HuH-7.5 (cell line): Measurements from ENCODE around the gene CAPRIN1.

ENCODE experiments used
- DNase-seq: peaks from one replicate; pipeline ENCODE4 v3.0.0; 2011; ENCODE audit warnings: low spot score

Gene CAPRIN1

GRCh38 chr11:34145847-34146381 lies 94.4 kb downstream of the CAPRIN1 start:
- DNase-seq: no peak

DNA sequence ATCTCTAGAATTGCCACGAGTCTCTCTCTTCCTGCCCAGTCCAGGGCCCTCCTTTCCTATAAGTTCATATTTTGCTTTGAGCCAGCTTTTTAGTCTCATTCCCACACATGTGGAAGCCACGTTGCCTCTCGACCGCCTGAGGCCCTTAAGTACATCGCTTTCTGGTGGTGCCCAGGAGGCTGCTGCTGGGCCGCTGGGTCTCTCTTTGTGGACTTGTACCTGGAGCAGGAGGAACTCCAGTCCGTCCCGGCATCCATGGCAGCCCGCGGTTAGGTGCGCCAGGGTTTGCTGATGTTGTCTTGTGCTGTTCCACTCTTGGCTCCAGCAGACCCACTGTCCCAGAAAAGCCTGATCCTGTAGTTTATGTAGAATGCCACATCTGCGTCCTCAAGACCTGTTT lies 94.9 kb downstream of the CAPRIN1 start:
- no peak for DNase-seq

DNA sequence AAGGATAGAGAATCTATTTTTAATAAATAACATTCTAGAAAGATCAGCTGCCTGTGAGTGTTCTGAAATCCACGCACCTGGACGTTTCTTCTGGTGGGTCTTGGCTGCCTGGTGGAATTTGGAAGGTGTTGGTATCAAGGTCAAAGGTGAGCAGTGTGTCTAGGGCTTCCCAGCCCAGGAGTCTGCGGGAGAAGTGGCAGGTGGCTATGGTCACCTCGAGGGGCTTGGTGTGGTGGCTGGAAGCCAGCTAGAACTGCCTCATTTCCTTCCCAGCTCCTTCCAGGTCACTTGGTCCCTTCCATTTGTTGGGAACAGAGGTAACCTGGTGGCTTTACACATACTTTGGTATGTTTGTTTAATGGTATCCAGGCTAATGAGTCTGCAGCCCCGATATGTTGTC lies 95.3 kb downstream of the CAPRIN1 start:
- DNase-seq: no peak

- no peak for DNase-seq
These were observed 96.0 kb downstream of the CAPRIN1 start for GRCh38 chr11:34147581-34147980.

- no peak for DNase-seq
These were observed 97.1 kb downstream of the CAPRIN1 start for GRCh38 chr11:34148504-34149165.

DNA sequence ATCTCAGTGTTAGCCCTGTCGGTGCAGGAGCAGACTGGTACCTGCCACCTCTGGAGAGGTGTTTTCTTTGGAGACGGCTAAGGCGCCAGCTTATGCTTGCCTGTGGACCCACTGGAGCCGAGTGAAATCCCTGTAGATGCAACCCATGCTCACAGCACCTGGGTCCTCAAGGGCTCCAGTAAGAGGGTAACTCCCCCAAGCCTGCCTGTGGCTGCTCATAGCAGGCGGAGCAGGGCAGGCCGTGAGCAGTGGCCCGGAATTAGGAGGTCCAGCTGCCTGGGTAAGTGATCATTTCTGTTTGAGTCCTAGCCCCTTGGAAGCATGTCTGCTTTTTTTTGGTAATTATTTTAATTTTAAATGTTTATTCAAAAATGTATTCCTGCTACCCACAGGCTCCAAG lies 97.7 kb downstream of the CAPRIN1 start:
- no peak for DNase-seq

DNA sequence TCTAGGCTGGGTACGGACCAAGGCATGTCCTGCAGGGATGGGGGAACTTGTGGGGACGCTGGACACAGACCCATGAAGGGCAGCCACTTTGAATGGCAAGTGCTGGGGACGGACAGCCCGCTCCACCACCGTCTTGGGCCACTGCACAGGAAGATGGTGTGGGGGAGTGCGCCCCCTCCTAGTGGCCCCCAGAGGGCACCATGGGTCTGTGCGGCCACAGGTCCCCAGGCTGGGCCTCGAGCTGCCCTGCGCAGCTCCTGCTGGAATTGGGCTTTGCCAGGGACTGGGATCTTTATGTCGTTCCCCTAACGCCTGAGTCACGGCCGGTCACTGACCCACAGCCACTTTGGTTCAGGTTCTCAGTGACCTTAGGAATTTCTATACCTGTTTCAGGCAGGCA lies 98.3 kb downstream of the CAPRIN1 start:
- DNase-seq: no peak

GRCh38 chr11:34150494-34151151 lies 99.1 kb downstream of the CAPRIN1 start:
- DNase-seq: no peak
